OCI-LY3 (cell line): ENCODE results near the gene PADI2.

Experiments used
- H2AFZ ChIP-seq: fragments of 200-600, 300-600 bp; shearing (Covaris generic); 2 replicates; pipeline ENCODE4 v1.6.0; 2014; ENCODE audit warnings: antibody characterized with exemption, low read depth, low read length
- H3K27ac ChIP-seq: fragments of 200-600, 300-600 bp; sonication (generic); 2 replicates; pipeline ENCODE4 v1.5.1; 2014; ENCODE audit warnings: mild to moderate bottlenecking, low read length, moderate library complexity, mixed read lengths
- H3K27me3 ChIP-seq: fragments of 200-600, 300-600 bp; sonication (generic); 2 replicates; pipeline ENCODE4 v1.6.1; 2014; ENCODE audit warnings: low read depth, low read length, mixed read lengths
- H3K36me3 ChIP-seq: fragments of 200-600, 300-600 bp; sonication (generic); replicated peaks from 2 replicates; pipeline ENCODE3; 2014; ENCODE audit warnings: low read depth, low read length, mixed read lengths
- H3K4me1 ChIP-seq: fragments of 300-600, 200-600 bp; sonication (generic); 2 replicates; pipeline ENCODE4 v1.6.1; 2014; ENCODE audit warnings: low read length, mixed read lengths
- H3K4me2 ChIP-seq: fragments of 200-600, 300-600 bp; sonication (generic); 2 replicates; pipeline ENCODE4 v1.6.1; 2014; ENCODE audit warnings: low read length, mixed read lengths
- H3K4me3 ChIP-seq: fragments of 300-600, 200-600 bp; sonication (generic); 2 replicates; pipeline ENCODE4 v1.5.1; 2014; ENCODE audit warnings: antibody characterized with exemption, mild to moderate bottlenecking, low read length, moderate library complexity
- H3K79me2 ChIP-seq: fragments of 300-600, 200-600 bp; shearing (Covaris generic); 2 replicates; pipeline ENCODE4 v1.6.1; 2014; ENCODE audit warnings: mild to moderate bottlenecking, low read length, mixed read lengths
- H3K9ac ChIP-seq: fragments of 300-600, 200-600 bp; shearing (Covaris generic); 2 replicates; pipeline ENCODE4 v1.6.0; 2014; ENCODE audit warnings: mild to moderate bottlenecking, low read length, moderate library complexity
- H3K9me3 ChIP-seq: fragments of 200-600, 300-600 bp; shearing (Covaris generic); 2 replicates; pipeline ENCODE4 v1.6.1; 2014; ENCODE audit warnings: low read length, mixed read lengths; ENCODE audit not compliant: insufficient read depth
- H4K20me1 ChIP-seq: fragments of 200-600, 300-600 bp; sonication (generic); 2 replicates; pipeline ENCODE4 v1.6.1; 2016; ENCODE audit warnings: low read length, mixed read lengths; ENCODE audit not compliant: insufficient read depth
- EZH2phosphoT487 ChIP-seq: fragments of 200-600 bp; shearing (Covaris generic); IDR thresholded peaks from 2 replicates; pipeline ENCODE4 v1.6.1; 2018; ENCODE audit warnings: antibody characterized with exemption, mixed run types, low read depth
- TF ChIP-seq, protein P1 (sequence below): fragments of 200-600, 300-600 bp; sonication (generic); IDR thresholded peaks from 2 replicates; pipeline ENCODE4 v1.5.1; 2014; ENCODE audit warnings: antibody characterized with exemption, low read length, low read depth

Gene PADI2

GRCh38 chr1:17056551-17056950, 62.7 kb downstream of the PADI2 start:
- Histone ChIP-seq H3K79me2 (peaks cover 19% of the 10 kb centered on the region), H3K9ac (no peak overlapping the region), H3K27ac (no peak overlapping the region), H3K27me3 (no peaks in the 10 kb centered on the region), H3K36me3 (no peaks in the 10 kb centered on the region), H3K4me3 (no peak overlapping the region), H3K4me1 (peaks cover 10% of the 10 kb centered on the region), H3K4me2 (no peak overlapping the region), H3K9me3 (no peaks in the 10 kb centered on the region), H2AFZ (no peak overlapping the region), H4K20me1 (no peaks in the 10 kb centered on the region)
- no peak for TF ChIP-seq EZH2phosphoT487
- TF ChIP-seq, protein P1, sequence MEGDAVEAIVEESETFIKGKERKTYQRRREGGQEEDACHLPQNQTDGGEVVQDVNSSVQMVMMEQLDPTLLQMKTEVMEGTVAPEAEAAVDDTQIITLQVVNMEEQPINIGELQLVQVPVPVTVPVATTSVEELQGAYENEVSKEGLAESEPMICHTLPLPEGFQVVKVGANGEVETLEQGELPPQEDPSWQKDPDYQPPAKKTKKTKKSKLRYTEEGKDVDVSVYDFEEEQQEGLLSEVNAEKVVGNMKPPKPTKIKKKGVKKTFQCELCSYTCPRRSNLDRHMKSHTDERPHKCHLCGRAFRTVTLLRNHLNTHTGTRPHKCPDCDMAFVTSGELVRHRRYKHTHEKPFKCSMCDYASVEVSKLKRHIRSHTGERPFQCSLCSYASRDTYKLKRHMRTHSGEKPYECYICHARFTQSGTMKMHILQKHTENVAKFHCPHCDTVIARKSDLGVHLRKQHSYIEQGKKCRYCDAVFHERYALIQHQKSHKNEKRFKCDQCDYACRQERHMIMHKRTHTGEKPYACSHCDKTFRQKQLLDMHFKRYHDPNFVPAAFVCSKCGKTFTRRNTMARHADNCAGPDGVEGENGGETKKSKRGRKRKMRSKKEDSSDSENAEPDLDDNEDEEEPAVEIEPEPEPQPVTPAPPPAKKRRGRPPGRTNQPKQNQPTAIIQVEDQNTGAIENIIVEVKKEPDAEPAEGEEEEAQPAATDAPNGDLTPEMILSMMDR = no peak

DNA sequence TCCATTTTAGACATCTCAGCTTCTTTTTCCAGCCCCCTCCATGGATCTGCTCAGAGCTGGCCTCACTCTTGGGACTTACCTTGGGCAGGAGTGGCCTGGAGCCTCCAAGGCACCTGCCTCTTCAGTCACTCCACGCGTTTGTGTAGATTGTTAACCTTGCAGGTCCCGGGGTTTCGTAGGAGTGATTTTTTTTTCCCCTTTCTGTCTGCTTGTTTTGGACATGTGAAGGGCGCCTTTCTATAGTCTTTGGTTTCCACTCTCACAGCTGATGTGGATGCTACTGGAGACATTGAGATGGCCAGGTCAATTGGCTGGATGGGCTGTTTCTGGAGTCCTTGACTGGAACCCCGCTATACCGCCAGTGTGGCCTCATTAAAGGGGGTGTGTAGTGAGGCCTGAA, 63.5 kb downstream of the PADI2 start:
- H3K27ac ChIP-seq = no peak overlapping the region
- no peaks in the 10 kb centered on the region for H3K9me3 ChIP-seq
- no peaks in the 10 kb centered on the region for H4K20me1 ChIP-seq
- peaks cover 10% of the 10 kb centered on the region for H3K4me1 ChIP-seq
- no peak for TF ChIP-seq EZH2phosphoT487
- TF ChIP-seq, protein P1 = no peak
- no peak overlapping the region for H3K9ac ChIP-seq
- H3K4me2 ChIP-seq = no peak overlapping the region
- H3K27me3 ChIP-seq = no peaks in the 10 kb centered on the region
- no peak overlapping the region for H2AFZ ChIP-seq
- no peak overlapping the region for H3K4me3 ChIP-seq
- peaks cover 26% of the 10 kb centered on the region for H3K79me2 ChIP-seq
- H3K36me3 ChIP-seq = no peaks in the 10 kb centered on the region

- peak within 1 kb of the TSS; percentile 14 for H3K27ac ChIP-seq
- H3K27me3 ChIP-seq = no peaks in the 10 kb centered on the region
- peak within 1 kb of the TSS; percentile 99 for H3K4me3 ChIP-seq
- peaks cover 10% of the 10 kb centered on the region for H3K4me1 ChIP-seq
- TF ChIP-seq, protein P1 = no peak
- no peak for TF ChIP-seq EZH2phosphoT487
- no peaks in the 10 kb centered on the region for H4K20me1 ChIP-seq
- no peaks in the 10 kb centered on the region for H3K36me3 ChIP-seq
- peak within 1 kb of the TSS; percentile 58; the same call in 1 of the 2 replicates for H2AFZ ChIP-seq
- H3K9ac ChIP-seq = peak within 1 kb of the TSS; percentile 70
- H3K79me2 ChIP-seq = peaks cover 30% of the 10 kb centered on the region
- no peaks in the 10 kb centered on the region for H3K9me3 ChIP-seq
- peak within 1 kb of the TSS; percentile 93 for H3K4me2 ChIP-seq
Measured at GRCh38 chr1:17053685-17054410, 65.4 kb downstream of the PADI2 start, which contains the start of gene SDHB. Gene SDHB (minus strand): TSS chr1:17054032. CDS start chr1:17054019, 13 bp downstream.

DNA sequence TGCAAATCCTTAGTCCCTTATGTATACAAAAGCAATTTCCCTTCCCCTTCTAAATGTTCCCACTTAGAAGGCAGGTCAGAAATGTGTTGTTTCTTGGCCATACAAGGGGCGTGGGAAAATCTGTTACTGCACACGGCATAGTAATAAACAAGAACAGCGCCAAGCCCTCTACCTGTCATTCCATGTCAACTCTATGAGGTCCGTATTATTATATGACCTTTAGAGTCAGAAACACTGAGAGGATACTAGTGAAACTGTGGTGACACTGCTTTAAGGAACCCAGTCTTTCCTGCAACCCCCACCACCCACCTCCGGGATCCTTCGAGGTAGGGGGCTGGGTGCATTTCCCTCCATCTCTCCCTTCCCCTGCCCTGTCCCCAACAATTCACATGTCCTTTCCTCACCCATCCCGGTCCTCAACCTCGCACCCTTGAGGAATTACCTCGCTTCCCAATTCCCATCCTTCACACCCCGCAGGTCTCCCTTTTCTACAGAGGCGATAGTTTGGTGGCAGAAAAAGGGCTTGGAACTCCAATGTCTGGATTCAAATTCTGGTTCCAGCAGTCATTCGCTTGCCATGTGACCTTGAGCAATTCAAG, 66.1 kb downstream of the PADI2 start:
- Histone ChIP-seq H3K27ac (peak overlapping the region; percentile 14; the same call in 1 of the 2 replicates), H3K4me2 (peak overlapping the region; percentile 93), H4K20me1 (no peaks in the 10 kb centered on the region), H3K9ac (peak overlapping the region; percentile 70), H3K36me3 (no peaks in the 10 kb centered on the region), H2AFZ (no peak overlapping the region), H3K27me3 (no peaks in the 10 kb centered on the region), H3K4me3 (peak overlapping the region; percentile 99), H3K79me2 (peaks cover 30% of the 10 kb centered on the region), H3K9me3 (no peaks in the 10 kb centered on the region), H3K4me1 (peaks cover 10% of the 10 kb centered on the region)
- no peak for TF ChIP-seq EZH2phosphoT487
- TF ChIP-seq, protein P1 = no peak
